Natural killer cell (primary cell): ENCODE measurements around the gene MTMR3. TPM values are rescaled to one million over a fixed set of nuclear protein-coding genes. Genes with fewer than 3 reads are reported as not detected.

ENCODE experiments used
- ATAC-seq, 3 donors: fragments of 150-1000 bp in 2 of 3; fragments of 200-7000 bp in 1 of 3; cut with Tn5 transposase; 1 replicate in 1 of 3; 2 replicates in 2 of 3; pipeline ENCODE4 v1.10.0; 2021; ENCODE audit warnings: mild to moderate bottlenecking in 2 of 3, moderate library complexity in 2 of 3
- DNase-seq, 2 donors: peaks; one replicate each; pipeline versions ENCODE4 v3.0.0 to v3.0.0-alpha.2; 2013 to 2021; ENCODE audit warnings: mixed read lengths in 1 of 2
- H3K27ac ChIP-seq: one replicate; pipeline ENCODE4 v1.5.1; 2013; ENCODE audit warnings: mild to moderate bottlenecking, low read length
- H3K27me3 ChIP-seq: one replicate; pipeline ENCODE4 v1.6.1; 2013; ENCODE audit warnings: low read length; ENCODE audit not compliant: control insufficient read depth, insufficient read depth
- H3K36me3 ChIP-seq: one replicate; pipeline ENCODE4 v1.6.1; 2013; ENCODE audit warnings: low read length; ENCODE audit not compliant: control insufficient read depth, insufficient read depth
- H3K4me1 ChIP-seq: one replicate; pipeline ENCODE4 v1.6.1; 2013; ENCODE audit warnings: low read length; ENCODE audit not compliant: control insufficient read depth, insufficient read depth
- H3K4me3 ChIP-seq: one replicate; pipeline ENCODE4 v1.5.1; 2013; ENCODE audit warnings: low read length
- H3K9me3 ChIP-seq: one replicate; pipeline ENCODE4 v1.6.1; 2013; ENCODE audit warnings: low read length; ENCODE audit not compliant: control insufficient read depth, insufficient read depth
- H3K27ac Mint-ChIP-seq, 2 donors: one replicate each; pipeline ENCODE4 v1.8.0; 2022; ENCODE audit warnings: mild to moderate bottlenecking in 2 of 2, mixed read lengths in 2 of 2, moderate library complexity in 1 of 2
- H3K27me3 Mint-ChIP-seq, 2 donors: one replicate each; pipeline ENCODE4 v1.8.0; 2022; ENCODE audit warnings: low read depth in 2 of 2, mixed read lengths in 2 of 2
- H3K36me3 Mint-ChIP-seq: one replicate; pipeline ENCODE4 v1.8.0; 2022; ENCODE audit warnings: mixed read lengths
- H3K4me1 Mint-ChIP-seq, 2 donors: one replicate each; pipeline ENCODE4 v1.8.0; 2022; ENCODE audit warnings: mixed read lengths in 2 of 2
- H3K4me3 Mint-ChIP-seq: one replicate; pipeline ENCODE4 v1.8.0; 2022; ENCODE audit warnings: mild to moderate bottlenecking, moderate library complexity, mixed read lengths
- H3K9me3 Mint-ChIP-seq, 2 donors: one replicate each; pipeline ENCODE4 v1.8.0; 2022; ENCODE audit warnings: mixed read lengths in 2 of 2
- CTCF ChIP-seq: fragments of 200-600 bp; IDR thresholded peaks from one replicate; pipeline ENCODE4 v1.8.0; 2022; ENCODE audit warnings: antibody characterized with exemption
- WGBS: methylation state at CpG from one replicate; pipeline ENCODE4 v1.1.7; 2013; ENCODE audit warnings: missing lambda C conversion rate; ENCODE audit not compliant: insufficient coverage; 5-methylcytosine and 5-hydroxymethylcytosine counted together
- intact Hi-C: fragments of 100-400 bp; cut with micrococcal nuclease; formaldehyde crosslinking; loops from one replicate; pipeline ENCODE4 v1.14.2; 2022
- total RNA-seq, 4 donors: library from RNA; stranded (reverse); fragments of 120-200 nt in 1 of 4; gene quantifications; one replicate each; pipeline versions ENCODE4 v1.2.3 to v1.2.4, GENCODE V29; 2013 to 2022

MTMR3 gene
- total RNA-seq, 3 donors from 2014 or later (not counting 1 experiment from before 2014, with no cell fraction given) = 62.1 to 83.4 (median 75.6) TPM

GRCh38 chr22:30045901-30046715 is 163.1 kb downstream of the MTMR3 start:
- intact Hi-C loops = no loop called here

GRCh38 chr22:30046716-30047363 is 163.9 kb downstream of the MTMR3 start:
- peaks cover 4 to 11% of the 10 kb centered on the region in 2 donors for H3K4me1 Mint-ChIP-seq
- WGBS = 96% methylated on average over 15 of the region's 15 CpGs
- Histone ChIP-seq H3K36me3 (no peaks in the 10 kb centered on the region), H3K27ac (no peak overlapping the region), H3K27me3 (no peaks in the 10 kb centered on the region), H3K4me3 (no peak overlapping the region), H3K4me1 (peaks cover 6% of the 10 kb centered on the region), H3K9me3 (no peaks in the 10 kb centered on the region)
- intact Hi-C loops = no loop called here
- ATAC-seq = no peak
- no peaks in the 10 kb centered on the region for H3K36me3 Mint-ChIP-seq
- peaks cover 0 to 3% of the 10 kb centered on the region in 2 donors for H3K27me3 Mint-ChIP-seq
- no peak for DNase-seq
- no peaks in the 10 kb centered on the region for H3K9me3 Mint-ChIP-seq
- no peak overlapping the region for H3K27ac Mint-ChIP-seq
- no peak for TF ChIP-seq CTCF
- H3K4me3 Mint-ChIP-seq = no peak overlapping the region

More at GRCh38 chr22:30045901-30046715, 163.1 kb downstream of the MTMR3 start:
- WGBS = 95% methylated on average over 21 of the region's 21 CpGs
- H3K36me3 Mint-ChIP-seq = no peaks in the 10 kb centered on the region
- Histone ChIP-seq H3K9me3 (no peaks in the 10 kb centered on the region), H3K27ac (no peak overlapping the region), H3K4me3 (no peak overlapping the region), H3K36me3 (no peaks in the 10 kb centered on the region), H3K4me1 (peaks cover 6% of the 10 kb centered on the region), H3K27me3 (no peaks in the 10 kb centered on the region)
- no peak for TF ChIP-seq CTCF
- DNase-seq (no peak), ATAC-seq (no peak)
- no peak overlapping the region for H3K27ac Mint-ChIP-seq
- no peaks in the 10 kb centered on the region for H3K9me3 Mint-ChIP-seq
- no peak overlapping the region for H3K4me3 Mint-ChIP-seq
- peaks cover 4 to 11% of the 10 kb centered on the region in 2 donors for H3K4me1 Mint-ChIP-seq
- H3K27me3 Mint-ChIP-seq = peaks cover 0 to 3% of the 10 kb centered on the region in 2 donors

GRCh38 chr22:30047364-30047738 is 164.4 kb downstream of the MTMR3 start:
- no peaks in the 10 kb centered on the region for H3K36me3 Mint-ChIP-seq
- no peak overlapping the region for H3K4me3 Mint-ChIP-seq
- peak in 1 of 2 donors; percentile 68 for DNase-seq
- intact Hi-C loops = no loop called here
- 31% methylated on average over 3 of the region's 3 CpGs for WGBS
- peaks cover 4 to 11% of the 10 kb centered on the region in 2 donors for H3K4me1 Mint-ChIP-seq
- Histone ChIP-seq H3K4me1 (peaks cover 6% of the 10 kb centered on the region), H3K27ac (no peak overlapping the region), H3K27me3 (no peaks in the 10 kb centered on the region), H3K9me3 (no peaks in the 10 kb centered on the region), H3K36me3 (no peaks in the 10 kb centered on the region), H3K4me3 (no peak overlapping the region)
- H3K9me3 Mint-ChIP-seq = no peaks in the 10 kb centered on the region
- peaks cover 0 to 3% of the 10 kb centered on the region in 2 donors for H3K27me3 Mint-ChIP-seq
- TF ChIP-seq CTCF = no peak
- peak; percentile 69 to 85 (median 72) for ATAC-seq
- no peak overlapping the region for H3K27ac Mint-ChIP-seq
